NOMO-1 treated with dmso at 0.1 percent for 144 hours (cell line): Measurements from ENCODE around the gene TAS1R3.
A peak's percentile ranks its signal among the peaks of the same experiment; 100 is the strongest.

Experiments used
- DNase-seq: peaks from one replicate; lab custom pipeline; 2025; ENCODE audit not compliant: unreplicated experiment; lab: John Stamatoyannopoulos, UW

Gene TAS1R3

GRCh38 chr1:1349256-1350012 lies 18.4 kb downstream of the TAS1R3 start, which contains the start of gene DVL1:
Gene DVL1 (minus strand): TSS chr1:1349418. CDS start chr1:1349065, 353 bp downstream.
- DNase-seq, result peak; percentile 20

DNA sequence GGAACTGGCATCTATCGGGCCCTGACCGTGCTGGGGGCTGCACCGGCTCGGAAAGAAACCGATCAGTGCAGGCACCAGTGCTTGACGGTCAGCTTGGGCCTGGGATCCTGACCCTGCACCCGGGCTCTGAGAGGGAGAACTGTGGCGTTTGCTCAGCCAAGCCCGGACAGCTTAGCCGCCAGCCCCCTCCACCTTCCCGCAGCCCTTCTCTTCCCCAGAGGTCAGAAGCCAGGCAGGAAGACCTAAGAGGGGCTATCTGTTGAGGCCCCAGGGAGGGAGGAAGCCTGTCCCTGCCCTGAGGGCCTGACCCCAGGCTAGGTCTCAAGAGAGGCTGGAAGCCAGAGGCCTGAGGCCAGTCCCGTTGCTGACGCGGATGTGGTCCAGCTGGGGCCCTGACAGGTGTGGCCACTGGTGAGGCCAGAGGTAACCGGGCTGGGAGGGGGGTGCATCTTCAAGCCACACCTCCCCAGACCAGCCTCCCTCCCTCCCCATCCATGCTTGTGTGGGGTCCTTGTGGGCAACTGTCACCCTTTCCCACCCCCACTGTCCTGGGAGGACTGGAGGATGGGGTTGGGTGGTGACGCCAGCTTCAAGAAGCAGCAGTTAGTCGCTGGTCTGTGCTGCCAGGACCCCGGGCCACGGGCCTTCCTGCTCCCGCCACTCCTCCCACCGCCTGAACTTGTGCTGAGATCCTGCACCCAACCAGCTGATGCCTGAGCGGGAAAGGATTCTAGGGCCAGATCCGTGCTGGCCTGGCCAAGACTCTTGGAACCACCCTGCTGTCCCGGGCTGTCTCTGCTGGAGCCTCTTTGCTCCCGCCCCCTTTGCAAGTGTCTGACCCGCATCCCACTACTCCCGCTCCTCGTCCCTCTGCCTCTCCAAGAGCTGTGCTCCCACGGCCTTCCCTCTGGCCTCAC lies 20.7 kb downstream of the TAS1R3 start:
- no peak for DNase-seq

DNA sequence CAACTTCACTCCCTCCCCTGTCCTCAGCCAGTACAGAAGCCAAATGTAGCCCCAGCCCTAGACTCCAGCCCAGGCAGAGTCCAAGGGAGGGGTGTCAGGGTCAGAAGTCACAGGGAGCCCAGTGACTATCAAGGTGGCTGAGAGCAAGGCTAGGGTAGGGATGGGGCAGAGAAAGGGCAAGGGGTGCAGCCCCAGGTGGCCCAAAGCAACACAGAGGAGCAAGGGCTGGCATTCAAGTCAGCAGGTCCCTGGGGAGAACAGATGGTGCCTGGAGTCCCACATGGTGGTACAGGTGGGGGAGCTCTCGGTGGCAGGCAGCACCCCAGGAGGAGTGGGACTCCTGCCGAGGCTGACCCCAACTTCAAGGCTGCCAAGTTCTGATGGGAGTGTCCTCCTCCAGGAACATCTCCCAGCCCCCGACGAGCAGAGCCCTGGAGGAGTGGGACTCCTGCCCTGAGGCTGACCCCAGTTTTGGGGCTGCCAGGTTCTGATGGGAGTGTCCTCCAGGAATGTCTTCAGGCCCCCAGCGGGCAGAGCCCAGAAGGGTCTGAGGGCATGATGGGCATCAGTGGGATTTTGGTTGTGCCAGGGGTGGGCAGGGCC lies 21.8 kb downstream of the TAS1R3 start:
- DNase-seq, result no peak

GRCh38 chr1:1353389-1354151 lies 22.5 kb downstream of the TAS1R3 start:
- DNase-seq, result no peak

DNA sequence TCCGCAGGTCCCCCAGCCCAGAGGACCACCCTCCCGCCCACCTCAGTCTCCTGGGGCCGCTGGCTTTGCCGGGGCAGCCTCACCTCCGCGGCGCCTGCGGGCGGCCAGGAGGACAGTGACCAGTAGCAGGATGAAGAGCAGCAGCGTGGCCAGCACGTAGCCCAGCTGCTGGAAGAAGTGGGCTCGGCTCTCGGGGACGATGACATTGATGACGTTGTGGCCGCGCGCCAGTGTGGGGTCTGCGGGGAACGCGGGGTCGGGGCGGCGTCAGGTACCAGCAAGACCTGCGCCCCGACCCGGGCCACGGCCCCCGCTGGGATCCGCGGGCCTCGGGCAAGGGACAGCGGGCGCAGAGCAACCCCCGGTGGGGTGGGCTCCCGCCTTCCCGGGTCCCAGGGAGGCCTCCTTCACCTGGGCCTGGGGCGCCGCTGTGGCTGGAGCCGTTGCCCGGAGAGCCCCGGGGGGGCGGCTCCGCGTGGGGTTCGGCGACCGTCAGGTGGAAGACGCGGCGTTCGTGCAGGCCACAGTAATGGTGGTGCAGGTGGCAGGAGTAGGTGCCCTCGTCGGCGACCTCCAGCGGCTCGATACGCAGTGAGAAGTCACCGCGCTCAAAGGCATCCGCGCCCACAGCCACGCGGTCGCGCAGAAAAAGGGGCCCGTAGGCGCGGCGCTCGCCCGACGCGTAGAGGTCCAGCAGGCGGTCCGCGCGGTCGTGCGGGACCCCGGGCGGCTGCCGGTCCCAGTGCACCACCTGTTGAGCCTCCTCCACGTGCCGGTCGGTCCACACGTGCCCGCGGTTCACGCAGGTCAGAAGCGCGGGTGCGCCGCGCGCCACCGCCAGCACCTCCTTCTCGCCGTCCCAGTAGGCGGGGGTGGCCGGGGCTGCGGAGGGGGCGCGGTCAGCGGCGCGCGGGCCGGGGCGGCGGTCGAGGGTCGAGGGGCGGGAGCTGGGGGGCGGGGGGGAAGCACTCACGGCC lies 23.5 kb downstream of the TAS1R3 start:
- no peak for DNase-seq

DNA sequence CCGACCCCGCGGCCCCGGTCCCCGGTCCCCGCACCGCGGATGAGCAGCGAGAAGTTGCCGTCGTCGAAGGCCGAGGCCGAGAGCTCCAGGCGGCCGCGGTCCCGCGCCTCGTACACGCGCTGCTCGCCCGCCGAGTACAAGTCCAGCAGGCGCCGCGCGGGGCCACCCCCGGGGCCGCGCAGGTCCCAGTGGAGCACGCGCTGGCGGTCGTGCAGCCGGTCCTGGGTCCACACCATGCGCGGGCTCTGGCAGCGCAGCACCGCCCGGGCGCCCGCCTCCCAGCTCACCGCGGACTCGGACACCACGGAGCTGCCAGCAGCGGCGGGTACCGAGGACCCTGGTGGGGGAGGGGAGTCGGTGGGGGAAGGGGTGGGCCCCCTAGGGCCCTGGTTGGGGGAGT lies 24.3 kb downstream of the TAS1R3 start:
- no peak for DNase-seq

- no peak for DNase-seq
These were observed 25.2 kb downstream of the TAS1R3 start for GRCh38 chr1:1356166-1356795.

DNA sequence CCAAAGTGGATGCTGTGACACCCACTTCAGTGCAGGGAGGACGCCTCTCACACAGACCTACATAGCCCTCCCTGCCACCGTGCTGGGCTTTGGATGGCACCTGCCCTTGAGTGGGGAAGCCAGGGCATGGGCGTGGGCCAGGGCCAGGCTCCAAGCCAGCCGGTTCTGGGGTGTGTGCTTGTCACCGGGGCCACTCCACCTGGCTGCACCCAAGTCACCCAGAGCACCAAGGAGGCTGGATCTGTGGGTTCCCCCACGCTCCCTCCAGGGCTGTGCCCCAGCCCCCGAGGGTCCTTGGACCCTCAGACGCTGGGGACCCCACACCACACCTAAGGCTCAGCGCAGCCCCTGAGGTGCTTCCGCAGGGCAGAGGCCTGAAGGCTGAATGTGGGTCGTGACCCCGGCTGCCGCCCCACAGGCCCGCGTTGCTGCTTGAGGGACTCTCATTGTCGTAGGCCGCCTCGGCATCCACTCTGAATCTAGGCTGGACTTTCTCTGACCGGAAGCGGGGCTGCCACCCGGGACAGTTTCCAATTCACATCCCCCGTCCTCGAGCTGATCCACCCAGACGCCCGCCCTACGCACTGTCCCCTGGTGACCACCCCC lies 25.8 kb downstream of the TAS1R3 start:
- no peak for DNase-seq

DNA sequence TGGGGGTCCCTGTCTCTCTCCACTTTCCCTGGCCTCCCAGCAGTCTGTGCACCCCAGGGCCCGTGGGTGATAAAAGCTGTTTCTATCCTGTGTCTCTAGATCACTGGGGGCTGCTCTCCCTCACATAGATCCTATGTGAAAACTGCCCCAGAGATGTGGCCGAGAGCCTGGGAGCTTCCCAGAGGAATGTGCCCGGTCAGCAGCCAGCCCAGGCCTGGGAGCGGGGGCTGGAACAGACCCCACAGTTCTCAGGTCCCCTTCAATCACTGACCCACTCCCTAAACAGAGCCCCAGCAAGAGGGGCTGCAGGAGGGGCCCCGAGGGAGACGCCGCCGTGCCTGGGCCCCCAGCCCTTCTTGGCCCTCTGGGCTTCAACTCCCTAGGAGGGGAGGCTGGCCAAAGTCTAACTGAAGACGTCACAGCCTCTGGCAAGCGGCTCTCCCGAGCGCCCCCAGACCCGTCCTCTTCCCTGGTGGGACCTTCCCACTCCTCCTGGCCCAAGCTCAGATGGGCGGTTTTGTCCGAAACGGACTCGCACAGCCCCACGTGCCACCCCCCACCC lies 26.9 kb downstream of the TAS1R3 start:
- DNase-seq, result no peak

GRCh38 chr1:1358433-1359271 lies 27.6 kb downstream of the TAS1R3 start, which contains the start of gene MXRA8:
Gene MXRA8 (minus strand): TSS chr1:1358555. CDS start chr1:1358504, 51 bp downstream.
- DNase-seq, result peak; percentile 30

GRCh38 chr1:1359308-1359663 lies 28.2 kb downstream of the TAS1R3 start:
- DNase-seq, result no peak

GRCh38 chr1:1359664-1360468 lies 28.8 kb downstream of the TAS1R3 start:
- no peak for DNase-seq

- DNase-seq, result no peak
These were observed 29.6 kb downstream of the TAS1R3 start for GRCh38 chr1:1360506-1361169.

DNA sequence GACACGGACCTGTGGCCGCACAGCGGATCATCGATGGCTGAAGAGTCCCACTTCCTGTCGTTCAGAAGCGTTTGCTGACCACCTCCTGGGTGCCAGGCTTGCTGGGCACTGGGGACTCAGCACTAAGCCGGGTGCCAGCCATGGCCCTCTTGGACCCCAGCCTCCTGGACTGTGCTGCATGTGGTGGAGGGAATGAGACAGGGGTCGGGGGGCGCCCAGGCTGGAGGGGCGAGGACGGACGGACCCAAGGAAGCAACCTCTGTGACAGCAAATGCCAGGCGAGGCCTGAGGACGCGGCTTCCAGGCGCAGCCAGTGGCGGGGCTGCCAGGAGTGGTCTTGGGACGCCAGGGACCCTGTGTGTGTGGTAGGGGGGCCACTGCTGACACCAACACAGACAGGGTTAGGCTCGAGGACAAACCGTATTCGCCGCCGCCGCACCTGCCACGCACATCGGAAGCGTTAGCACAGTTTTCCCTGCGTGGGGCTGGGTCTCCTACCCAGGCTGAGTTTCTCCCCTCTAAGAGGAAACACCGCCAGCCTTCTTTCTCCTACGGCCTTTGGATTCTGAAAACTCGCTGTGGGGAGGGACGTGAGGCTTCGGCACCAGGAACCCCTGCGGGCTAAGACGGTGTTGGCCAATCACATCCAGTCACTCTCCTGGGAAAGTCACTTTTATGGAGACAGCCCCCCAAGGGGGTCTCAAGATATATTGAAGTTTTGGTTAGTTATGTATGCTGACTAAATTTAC lies 30.3 kb downstream of the TAS1R3 start:
- DNase-seq, result no peak

GRCh38 chr1:1361982-1362423 lies 30.9 kb downstream of the TAS1R3 start:
- DNase-seq, result no peak
